H1 (cell line): ENCODE measurements around the gene PSPN. TPM values are rescaled to one million over a fixed set of nuclear protein-coding genes. Genes with fewer than 3 reads are reported as not detected.

Source experiments
- CHD7 ChIP-seq: fragments of 300-600 bp; sonication (generic); IDR thresholded peaks from 2 replicates; pipeline ENCODE4 v1.7.1; 2012; ENCODE audit warnings: low read length, moderate library complexity, mild to moderate bottlenecking, inconsistent platforms; ENCODE audit not compliant: insufficient replicate concordance
- polyA plus RNA-seq, 7 experiments: library from polyadenylated mRNA; depleted of rRNA in 3 of 7; stranded (reverse) in 5 of 7; unstranded in 2 of 7; fragments of >200 nt in 5 of 7; fragments of 200-250 nt in 2 of 7; gene quantifications; 1 replicate in 5 of 7; 2 replicates in 1 of 7; 4 replicates in 1 of 7; pipeline versions ENCODE4 v1.2.1 to v1.2.3, GENCODE V29; 2011 to 2013; ENCODE audit warnings: missing spikeins in 2 of 7, mixed read lengths in 2 of 7
- total RNA-seq: library from RNA; stranded (reverse); fragmentation: NEBNext Ultra II Directional; extraction: Animal tissue kit (Norgen Biotek cat#: 25700); gene quantifications from 2 replicates; pipeline ENCODE4 v1.2.1, GENCODE V29; 2021

The PSPN gene
- total and polyA plus RNA-seq, 2 of the 8 experiments (the other 6 are each of a cell fraction or from before 2014, with no cell fraction given) = 1.0 to 2.1 TPM

GRCh38 chr19:6375411-6376010 is at the start of gene PSPN (continued):
- no peak for TF ChIP-seq CHD7
- TF ChIP-seq, all 59 proteins: peak for 0
